Vagina (tissue), 2 donors: ENCODE results near the gene FOXD1. TPM values are rescaled to one million over a fixed set of nuclear protein-coding genes. Genes with fewer than 3 reads are reported as not detected.
A peak's percentile ranks its signal among the peaks of the same experiment; 100 is the strongest.

Source experiments
- DNase-seq, 2 donors: peaks; one replicate each; pipeline ENCODE4 v3.0.0-alpha.2; 2017; ENCODE audit errors: extremely low spot score in 2 of 2
- H3K27ac ChIP-seq: fragments of 200-600 bp; sonication (generic); one replicate; pipeline ENCODE4 v1.5.1; 2019
- H3K27me3 ChIP-seq: fragments of 200-600 bp; sonication (generic); one replicate; pipeline ENCODE4 v1.5.1; 2019
- H3K36me3 ChIP-seq, 2 donors: fragments of 200-600 bp; sonication (generic); one replicate each; pipeline ENCODE4 v1.5.1; 2017 to 2019
- H3K4me1 ChIP-seq: fragments of 200-600 bp; sonication (generic); one replicate; pipeline ENCODE4 v1.5.1; 2019
- H3K4me3 ChIP-seq, 2 donors: fragments of 200-600 bp; sonication (generic); 1 replicate in 1 of 2; 2 replicates in 1 of 2; pipeline ENCODE4 v1.5.1; 2016 to 2019
- H3K9me3 ChIP-seq: fragments of 200-600 bp; sonication (generic); one replicate; pipeline ENCODE4 v1.5.1; 2019
- POLR2A ChIP-seq, 2 donors: fragments of 450-650 bp; IDR thresholded peaks; one replicate each; pipeline ENCODE4 v1.6.1; 2017; ENCODE audit warnings: antibody characterized with exemption in 2 of 2, mild to moderate bottlenecking in 2 of 2, moderate library complexity in 2 of 2
- POLR2AphosphoS5 ChIP-seq, 2 donors: sonication (generic); formaldehyde crosslinking; IDR thresholded peaks; one replicate each; pipeline ENCODE4 v1.9.0; 2017; ENCODE audit warnings: antibody characterized with exemption in 2 of 2, mild to moderate bottlenecking in 2 of 2, low read depth in 1 of 2; ENCODE audit not compliant: insufficient read depth in 1 of 2
- intact Hi-C: fragments of 100-400 bp; cut with DNase I; formaldehyde crosslinking; loops from one replicate; pipeline ENCODE4 v1.15.1; 2023
- total RNA-seq: library from RNA; depleted of rRNA; stranded (reverse); fragments of >200 nt; gene quantifications from one replicate; pipeline ENCODE4 v1.2.3, GENCODE V29; 2016
- TF ChIP-seq, protein P1 (sequence below), 3 experiments: fragments of 450-650 bp in 2 of 3; fragments of 200-600 bp in 1 of 3; sonication (generic) in 1 of 3; IDR thresholded peaks; one replicate each; pipeline ENCODE4 v1.5.1; 2017 to 2019; ENCODE audit warnings: antibody characterized with exemption in 3 of 3, mild to moderate bottlenecking in 2 of 3, moderate library complexity in 2 of 3

FOXD1 gene
- total RNA-seq, 1 donor from 2014 or later = not detected

DNA sequence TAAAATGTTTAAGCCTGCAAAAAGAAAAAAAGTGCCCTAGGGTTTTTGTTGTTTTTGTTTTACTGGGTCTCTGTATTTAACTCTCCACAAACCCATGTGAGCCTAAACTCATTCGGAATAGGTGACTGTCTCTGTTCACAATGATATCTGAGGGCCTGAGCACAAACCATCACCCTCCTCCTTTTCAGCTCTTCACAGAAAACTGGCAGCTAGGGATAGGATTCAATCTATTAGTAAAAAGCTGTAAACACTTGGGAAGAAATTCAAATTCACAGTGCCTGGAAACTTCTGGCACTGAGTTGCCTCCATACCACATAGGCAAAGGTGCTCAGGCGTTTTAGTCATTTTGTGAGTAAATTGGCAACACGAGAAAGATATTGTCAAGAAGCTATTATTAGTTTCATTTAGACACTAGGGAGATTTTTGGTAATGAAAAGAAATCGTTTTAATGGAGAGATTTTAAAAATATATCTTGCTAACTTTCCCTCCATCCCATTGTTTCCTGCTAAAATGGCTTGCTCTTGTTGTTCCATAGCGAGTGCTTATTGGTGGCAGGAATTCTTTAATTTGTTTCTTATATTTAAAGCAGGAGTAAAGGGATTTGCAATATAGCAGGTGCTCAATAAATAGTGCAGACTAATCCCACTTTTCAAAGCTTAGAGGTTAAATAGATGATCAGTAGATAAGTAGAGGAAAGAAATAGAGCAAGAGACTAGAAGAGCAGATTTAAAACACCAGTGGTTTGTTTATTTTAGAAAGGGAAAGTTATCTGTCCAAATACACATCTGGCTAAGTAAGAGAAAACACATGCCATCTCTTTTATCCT lies 9.7 kb downstream of the FOXD1 start:
- no peaks in the 10 kb centered on the region for H3K36me3 ChIP-seq
- H3K4me1 ChIP-seq = peaks cover 23% of the 10 kb centered on the region
- H3K9me3 ChIP-seq = no peaks in the 10 kb centered on the region
- no peak overlapping the region for H3K4me3 ChIP-seq
- DNase-seq = no peak
- intact Hi-C loops = no loop called here
- H3K27me3 ChIP-seq = peaks cover 30% of the 10 kb centered on the region
- no peak overlapping the region for H3K27ac ChIP-seq
- TF ChIP-seq, protein P1, sequence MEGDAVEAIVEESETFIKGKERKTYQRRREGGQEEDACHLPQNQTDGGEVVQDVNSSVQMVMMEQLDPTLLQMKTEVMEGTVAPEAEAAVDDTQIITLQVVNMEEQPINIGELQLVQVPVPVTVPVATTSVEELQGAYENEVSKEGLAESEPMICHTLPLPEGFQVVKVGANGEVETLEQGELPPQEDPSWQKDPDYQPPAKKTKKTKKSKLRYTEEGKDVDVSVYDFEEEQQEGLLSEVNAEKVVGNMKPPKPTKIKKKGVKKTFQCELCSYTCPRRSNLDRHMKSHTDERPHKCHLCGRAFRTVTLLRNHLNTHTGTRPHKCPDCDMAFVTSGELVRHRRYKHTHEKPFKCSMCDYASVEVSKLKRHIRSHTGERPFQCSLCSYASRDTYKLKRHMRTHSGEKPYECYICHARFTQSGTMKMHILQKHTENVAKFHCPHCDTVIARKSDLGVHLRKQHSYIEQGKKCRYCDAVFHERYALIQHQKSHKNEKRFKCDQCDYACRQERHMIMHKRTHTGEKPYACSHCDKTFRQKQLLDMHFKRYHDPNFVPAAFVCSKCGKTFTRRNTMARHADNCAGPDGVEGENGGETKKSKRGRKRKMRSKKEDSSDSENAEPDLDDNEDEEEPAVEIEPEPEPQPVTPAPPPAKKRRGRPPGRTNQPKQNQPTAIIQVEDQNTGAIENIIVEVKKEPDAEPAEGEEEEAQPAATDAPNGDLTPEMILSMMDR (IDR thresholded peaks at IDR 0.05) = no peak
- TF ChIP-seq POLR2AphosphoS5 (IDR thresholded peaks at IDR 0.05; ENCODE audit: insufficient read depth in 1 of 2, low read depth in 1 of 2) (no peak), POLR2A (IDR thresholded peaks at IDR 0.05) (no peak)

DNA sequence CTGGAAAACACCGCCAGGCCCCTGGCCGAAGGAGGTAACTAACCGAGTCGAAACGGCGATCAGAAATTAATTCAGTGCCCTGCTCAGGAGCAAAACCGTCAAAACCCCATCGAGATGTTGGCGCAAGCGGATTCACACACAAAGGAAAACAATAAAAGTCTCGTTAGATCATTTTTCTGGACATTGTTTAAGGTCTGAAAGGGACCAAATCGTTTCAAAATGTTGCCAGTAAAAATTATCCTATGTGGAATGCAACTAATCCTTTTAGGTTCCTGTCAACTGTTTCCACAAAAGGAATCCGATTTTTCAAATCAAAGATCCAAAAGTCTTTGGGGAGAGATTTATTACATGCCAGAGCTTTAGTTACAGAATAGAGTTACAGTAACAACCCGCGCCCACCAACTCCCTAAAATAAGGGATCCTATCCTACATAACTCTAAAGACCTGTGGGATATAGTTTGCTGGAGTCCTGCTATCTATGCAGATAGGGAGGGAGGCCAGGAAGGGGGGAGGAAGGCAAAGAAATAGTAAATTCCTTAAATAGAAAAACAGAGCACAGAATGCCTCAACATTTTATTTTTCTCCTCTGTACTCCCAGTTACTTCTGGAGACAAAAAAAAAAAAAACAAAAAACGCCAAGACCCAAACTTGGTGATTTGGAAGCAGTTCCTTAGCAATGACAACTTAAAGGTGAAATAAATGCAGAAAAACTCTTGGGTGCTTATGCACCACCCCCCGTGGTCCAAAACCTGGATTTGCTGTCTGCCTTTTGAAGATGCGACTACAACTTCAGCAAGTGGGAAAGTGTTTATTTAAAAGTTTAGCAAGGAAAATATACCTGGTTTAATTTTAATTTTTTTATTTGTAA lies 10.6 kb downstream of the FOXD1 start:
- H3K27me3 ChIP-seq = peaks cover 21% of the 10 kb centered on the region

DNA sequence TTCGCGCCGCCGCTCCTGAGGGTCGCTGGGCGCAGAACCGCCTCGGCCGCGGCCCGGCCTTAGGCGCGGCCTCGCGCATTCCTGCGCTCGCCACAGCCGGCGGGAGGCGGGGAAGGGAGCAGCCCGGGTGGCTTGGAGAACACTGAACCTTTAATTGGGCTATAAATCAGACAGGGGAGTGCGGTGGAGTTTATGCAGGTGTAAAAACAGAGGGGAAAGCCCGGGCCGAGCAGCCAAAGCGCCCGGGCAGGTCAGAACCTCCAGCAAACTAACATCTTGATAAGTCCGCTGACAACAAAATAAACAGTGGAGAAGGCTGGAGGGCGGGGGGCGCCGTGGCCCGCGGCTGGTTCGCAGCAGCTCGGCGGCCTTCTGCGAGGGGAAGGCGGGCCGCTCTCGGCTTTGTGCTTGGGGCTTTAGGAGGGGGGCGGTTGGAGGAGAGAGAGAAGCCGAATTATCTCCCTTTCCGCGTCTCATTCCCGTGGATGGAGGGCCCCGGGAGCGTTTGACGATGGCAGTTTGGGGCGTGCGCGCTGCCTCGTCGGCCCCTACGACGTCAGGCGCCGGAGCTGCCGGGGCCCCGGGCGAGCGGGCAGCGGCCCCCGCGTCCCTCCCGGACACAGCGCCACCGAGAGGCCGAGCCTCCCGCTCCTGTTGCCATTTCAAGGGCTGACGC lies 11.3 kb downstream of the FOXD1 start:
- H3K27me3 ChIP-seq = peaks cover 18% of the 10 kb centered on the region

More for the DNA sequence above, 10.6 kb downstream of the FOXD1 start:
- H3K9me3 ChIP-seq = no peaks in the 10 kb centered on the region
- H3K27ac ChIP-seq = no peak overlapping the region
- H3K4me1 ChIP-seq = peaks cover 23% of the 10 kb centered on the region
- no peaks in the 10 kb centered on the region for H3K36me3 ChIP-seq
- intact Hi-C loops = no loop called here
- peak overlapping the region in 1 of 2 donors; percentile 20 for H3K4me3 ChIP-seq
- DNase-seq = no peak
- TF ChIP-seq POLR2A (IDR thresholded peaks at IDR 0.05) = no peak
- no peak for TF ChIP-seq POLR2AphosphoS5 (IDR thresholded peaks at IDR 0.05; ENCODE audit: insufficient read depth in 1 of 2, low read depth in 1 of 2)
- TF ChIP-seq, protein P1 (IDR thresholded peaks at IDR 0.05) = no peak

DNA sequence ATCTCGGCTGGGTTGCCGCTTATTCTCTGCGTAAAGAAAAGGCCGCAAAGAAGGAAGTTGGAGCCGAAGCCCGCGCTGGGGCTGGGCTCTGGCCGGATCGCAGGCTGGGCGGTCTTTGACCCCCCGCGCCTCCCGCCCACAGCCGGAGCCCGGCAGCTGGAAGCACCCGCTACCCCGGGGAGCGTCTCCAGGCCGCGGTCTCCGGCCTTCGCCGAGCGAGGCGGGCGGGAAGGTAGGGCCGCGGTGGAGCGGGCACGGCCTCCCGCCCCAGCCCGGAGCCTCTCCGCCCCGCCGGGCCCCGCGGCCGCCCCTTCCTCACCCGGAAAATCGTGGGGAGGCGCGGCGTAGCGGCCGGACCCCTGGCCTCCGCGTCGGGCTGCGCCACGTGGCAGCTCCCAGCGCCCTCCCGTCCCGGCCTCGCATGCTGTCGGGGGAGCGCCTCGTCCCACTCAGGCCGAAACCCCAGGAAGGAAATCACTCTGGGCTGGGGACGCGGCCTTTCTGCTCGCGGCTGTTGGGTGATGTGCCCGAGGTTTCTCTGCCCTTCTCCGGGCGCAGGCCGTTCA lies 12.0 kb downstream of the FOXD1 start:
- Histone ChIP-seq H3K9me3 (no peaks in the 10 kb centered on the region), H3K27me3 (peaks cover 18% of the 10 kb centered on the region), H3K4me3 (peak overlapping the region; percentile 19 to 20), H3K4me1 (peaks cover 23% of the 10 kb centered on the region), H3K27ac (no peak overlapping the region), H3K36me3 (no peaks in the 10 kb centered on the region)
- intact Hi-C loops = no loop called here
- no peak for DNase-seq
- TF ChIP-seq, protein P1 (IDR thresholded peaks at IDR 0.05) = no peak
- TF ChIP-seq POLR2AphosphoS5 (IDR thresholded peaks at IDR 0.05; ENCODE audit: insufficient read depth in 1 of 2, low read depth in 1 of 2) = no peak
- TF ChIP-seq POLR2A (IDR thresholded peaks at IDR 0.05) = no peak

More for the DNA sequence above, 11.3 kb downstream of the FOXD1 start:
- Histone ChIP-seq H3K36me3 (no peaks in the 10 kb centered on the region), H3K4me1 (peaks cover 23% of the 10 kb centered on the region), H3K9me3 (no peaks in the 10 kb centered on the region), H3K27ac (no peak overlapping the region), H3K4me3 (peak overlapping the region; percentile 19 to 20)
- intact Hi-C loops = no loop called here
- TF ChIP-seq, protein P1 (IDR thresholded peaks at IDR 0.05) = no peak
- no peak for TF ChIP-seq POLR2AphosphoS5 (IDR thresholded peaks at IDR 0.05; ENCODE audit: insufficient read depth in 1 of 2, low read depth in 1 of 2)
- TF ChIP-seq POLR2A (IDR thresholded peaks at IDR 0.05) = no peak
- no peak for DNase-seq
